H1 (cell line): ENCODE measurements around the gene PELI2. TPM values are rescaled to one million over a fixed set of nuclear protein-coding genes. Genes with fewer than 3 reads are reported as not detected.

ENCODE experiments used
- CTCF ChIA-PET: fragments of 300-600 bp; sonication (Branson Sonifier 250); formaldehyde crosslinking; loops from one replicate; lab custom pipeline; 2021; ENCODE audit not compliant: partially characterized antibody; lab: Charles Lee
- POLR2A ChIA-PET: fragments of 300-600 bp; sonication (Branson Sonifier 250); formaldehyde crosslinking; loops from one replicate; lab custom pipeline; 2021; ENCODE audit warnings: inconsistent platforms; ENCODE audit not compliant: partially characterized antibody; lab: Charles Lee
- DNase-seq, 2 experiments: peaks; one replicate each; pipeline versions ENCODE4 v3.0.0 to v3.0.0-alpha.2; 2010 to 2022; ENCODE audit warnings: low spot score in 2 of 2, low read depth in 1 of 2, mixed read lengths in 1 of 2
- FAIRE-seq: peaks from 2 replicates; lab custom pipeline; 2011; peaks lifted over from hg19 to GRCh38; lab: Jason Lieb, UNC
- H2AFZ ChIP-seq: 2 replicates; pipeline ENCODE4 v1.8.1; 2012; ENCODE audit warnings: low read length, inconsistent platforms
- H2AK5ac ChIP-seq: 2 replicates; pipeline ENCODE4 v1.6.1; 2013; ENCODE audit warnings: low read depth, low read length
- H2BK120ac ChIP-seq: replicated peaks from 2 replicates; pipeline ENCODE3; 2013; ENCODE audit warnings: low read depth, low read length, inconsistent platforms
- H2BK12ac ChIP-seq: 2 replicates; pipeline ENCODE4 v1.6.1; 2013; ENCODE audit warnings: low read depth, low read length
- H2BK15ac ChIP-seq: 2 replicates; pipeline ENCODE4 v1.6.1; 2013; ENCODE audit warnings: low read length
- H2BK20ac ChIP-seq: 2 replicates; pipeline ENCODE4 v1.6.1; 2013; ENCODE audit warnings: low read length
- H2BK5ac ChIP-seq: 2 replicates; pipeline ENCODE4 v1.6.1; 2013; ENCODE audit warnings: low read depth, low read length
- H3K14ac ChIP-seq: 2 replicates; pipeline ENCODE4 v1.6.1; 2013; ENCODE audit warnings: inconsistent platforms; ENCODE audit not compliant: insufficient read length
- H3K18ac ChIP-seq: 2 replicates; pipeline ENCODE4 v1.6.1; 2013; ENCODE audit warnings: low read length; ENCODE audit errors: extremely low read depth
- H3K23ac ChIP-seq: 2 replicates; pipeline ENCODE4 v1.6.1; 2013; ENCODE audit warnings: inconsistent platforms; ENCODE audit not compliant: insufficient read length
- H3K23me2 ChIP-seq: 2 replicates; pipeline ENCODE4 v1.6.1; 2013; ENCODE audit warnings: low read depth, low read length
- H3K27ac ChIP-seq: 2 replicates; pipeline ENCODE4 v1.6.1; 2011; ENCODE audit warnings: low read depth, low read length, inconsistent platforms
- H3K27me3 ChIP-seq, 4 experiments: replicated peaks in 1 of 4; 1 replicate in 1 of 4; 2 replicates in 3 of 4; pipeline versions ENCODE4 v1.6.1 to v1.8.1; 2011 to 2013; ENCODE audit warnings: low read length in 3 of 4, mild to moderate bottlenecking in 3 of 4, inconsistent platforms in 2 of 4, mixed read lengths in 2 of 4, moderate library complexity in 1 of 4; ENCODE audit not compliant: control insufficient read depth in 3 of 4, insufficient read depth in 3 of 4; ENCODE audit errors: extremely low read depth in 1 of 4
- H3K36me3 ChIP-seq, 4 experiments: 2 replicates each; pipeline versions ENCODE4 v1.6.1 to v1.8.1; 2011 to 2013; ENCODE audit warnings: mild to moderate bottlenecking in 4 of 4, low read length in 3 of 4, moderate library complexity in 2 of 4, control low read depth in 1 of 4, inconsistent platforms in 1 of 4; ENCODE audit not compliant: insufficient read depth in 4 of 4, control insufficient read depth in 2 of 4
- H3K4ac ChIP-seq: replicated peaks from 2 replicates; pipeline ENCODE3; 2013; ENCODE audit warnings: low read length, low read depth, mixed read lengths, inconsistent platforms; ENCODE audit not compliant: insufficient read length
- H3K4me1 ChIP-seq, 4 experiments: replicated peaks in 1 of 4; 1 replicate in 1 of 4; 2 replicates in 3 of 4; pipeline versions ENCODE4 v1.6.1 to v1.8.1; 2011 to 2013; ENCODE audit warnings: low read length in 3 of 4, inconsistent platforms in 2 of 4, mixed read lengths in 1 of 4; ENCODE audit not compliant: insufficient read depth in 4 of 4, control insufficient read depth in 3 of 4
- H3K4me2 ChIP-seq, 2 experiments: 2 replicates each; pipeline versions ENCODE4 v1.6.1 to v1.8.1; 2011 to 2013; ENCODE audit warnings: low read depth in 2 of 2, low read length in 2 of 2, control low read depth in 1 of 2, inconsistent platforms in 1 of 2, mild to moderate bottlenecking in 1 of 2; ENCODE audit not compliant: insufficient read depth in 1 of 2
- H3K4me3 ChIP-seq, 4 experiments: fragments of 200-600, 300-600 bp in 1 of 4; sonication (generic), shearing (Covaris generic), sonication (Bioruptor Twin) in 1 of 4; 2 replicates each; pipeline versions ENCODE4 v1.5.1 to v1.8.1; 2011 to 2016; ENCODE audit warnings: low read length in 4 of 4, low read depth in 3 of 4, control low read depth in 2 of 4, inconsistent platforms in 2 of 4, mild to moderate bottlenecking in 2 of 4, mixed read lengths in 1 of 4, moderate library complexity in 1 of 4; ENCODE audit not compliant: insufficient read depth in 2 of 4; ENCODE audit errors: extremely low read depth in 1 of 4
- H3K56ac ChIP-seq: replicated peaks from 2 replicates; pipeline ENCODE3; 2013; ENCODE audit warnings: low read depth, mild to moderate bottlenecking, mixed read lengths, low read length, inconsistent platforms; ENCODE audit not compliant: insufficient read length
- H3K79me1 ChIP-seq: 2 replicates; pipeline ENCODE4 v1.6.1; 2013; ENCODE audit warnings: low read depth, low read length, control low read depth
- H3K79me2 ChIP-seq, 2 experiments: 2 replicates each; pipeline versions ENCODE4 v1.6.1 to v1.8.1; 2012 to 2013; ENCODE audit warnings: low read length in 2 of 2, mild to moderate bottlenecking in 2 of 2, inconsistent platforms in 1 of 2; ENCODE audit not compliant: insufficient read depth in 2 of 2, control insufficient read depth in 1 of 2
- H3K9ac ChIP-seq, 4 experiments: replicated peaks in 1 of 4; 1 replicate in 1 of 4; 2 replicates in 3 of 4; pipeline versions ENCODE4 v1.6.1 to v1.8.1; 2011 to 2013; ENCODE audit warnings: low read depth in 3 of 4, low read length in 3 of 4, control low read depth in 2 of 4, mild to moderate bottlenecking in 2 of 4, moderate library complexity in 2 of 4, inconsistent platforms in 1 of 4; ENCODE audit errors: extremely low read depth in 1 of 4
- H3K9me3 ChIP-seq, 2 experiments: 2 replicates each; pipeline versions ENCODE4 v1.6.1 to v1.8.1; 2012 to 2013; ENCODE audit warnings: mild to moderate bottlenecking in 2 of 2, moderate library complexity in 2 of 2, control low read depth in 1 of 2, inconsistent platforms in 1 of 2, low read depth in 1 of 2, low read length in 1 of 2, mixed read lengths in 1 of 2; ENCODE audit not compliant: insufficient read depth in 2 of 2
- H4K20me1 ChIP-seq, 2 experiments: replicated peaks in 1 of 2; 2 replicates each; pipeline versions ENCODE3 to v1.8.1; 2011 to 2013; ENCODE audit warnings: inconsistent platforms in 2 of 2, low read length in 2 of 2, mild to moderate bottlenecking in 1 of 2; ENCODE audit not compliant: insufficient read depth in 2 of 2, control insufficient read depth in 1 of 2
- H4K5ac ChIP-seq: 2 replicates; pipeline ENCODE4 v1.6.1; 2013; ENCODE audit warnings: low read length, low read depth, mixed read lengths, inconsistent platforms; ENCODE audit not compliant: insufficient read length
- H4K8ac ChIP-seq: 2 replicates; pipeline ENCODE4 v1.8.0; 2013; ENCODE audit warnings: mild to moderate bottlenecking, moderate library complexity, low read length, inconsistent platforms; ENCODE audit not compliant: insufficient read depth; ENCODE audit errors: extremely low read depth
- H4K91ac ChIP-seq: replicated peaks from 2 replicates; pipeline ENCODE3; 2013; ENCODE audit warnings: low read length, mixed read lengths, inconsistent platforms; ENCODE audit not compliant: insufficient read length
- BACH1 ChIP-seq: IDR thresholded peaks from 2 replicates; pipeline ENCODE4 v1.6.1; 2012; ENCODE audit warnings: low read length, improper control_type of control experiment
- BRCA1 ChIP-seq: IDR thresholded peaks from 2 replicates; pipeline ENCODE4 v1.6.1; 2012; ENCODE audit warnings: low read depth, low read length, improper control_type of control experiment
- CBX5 ChIP-seq: fragments of 300-800, 300-1000 bp; sonication (generic); IDR thresholded peaks from 2 replicates; pipeline ENCODE4 v1.7.1; 2016; ENCODE audit warnings: antibody characterized with exemption, low read length, low read depth
- EGR1 ChIP-seq: IDR thresholded peaks from 2 replicates; pipeline ENCODE4 v1.6.1; 2011; ENCODE audit warnings: low read depth, low read length, borderline replicate concordance
- FOSL1 ChIP-seq: IDR thresholded peaks from 2 replicates; pipeline ENCODE4 v1.6.1; 2011; ENCODE audit warnings: mild to moderate bottlenecking, low read depth, low read length, moderate library complexity; ENCODE audit not compliant: insufficient read depth
- JUND ChIP-seq: IDR thresholded peaks from 2 replicates; pipeline ENCODE4 v1.6.1; 2011; ENCODE audit warnings: mild to moderate bottlenecking, improper control_type of control experiment, low read length
- MAX ChIP-seq: IDR thresholded peaks from 2 replicates; pipeline ENCODE4 v1.6.1; 2012; ENCODE audit warnings: inconsistent platforms
- PHF8 ChIP-seq: fragments of 200-600 bp; sonication (generic); conservative IDR thresholded peaks from 2 replicates; pipeline ENCODE4 v1.7.1; 2012; ENCODE audit warnings: low read depth, mild to moderate bottlenecking, inconsistent platforms, low read length, moderate library complexity
- POLR2AphosphoS5 ChIP-seq: IDR thresholded peaks from 2 replicates; pipeline ENCODE4 v1.6.1; 2011; ENCODE audit warnings: low read depth, low read length
- RBBP5 ChIP-seq: IDR thresholded peaks from 2 replicates; pipeline ENCODE4 v1.7.1; 2012; ENCODE audit warnings: low read depth, mild to moderate bottlenecking, inconsistent platforms, low read length, moderate library complexity, borderline replicate concordance
- SIRT6 ChIP-seq: IDR thresholded peaks from one replicate; pipeline ENCODE4 v1.7.1; 2012; ENCODE audit warnings: low read length, inconsistent platforms
- SP2 ChIP-seq: IDR thresholded peaks from 2 replicates; pipeline ENCODE4 v1.6.1; 2012; ENCODE audit warnings: mild to moderate bottlenecking, low read length, inconsistent platforms
- SP4 ChIP-seq: IDR thresholded peaks from 2 replicates; pipeline ENCODE4 v1.6.1; 2012; ENCODE audit warnings: low read length, inconsistent platforms
- TAF1 ChIP-seq: IDR thresholded peaks from 2 replicates; pipeline ENCODE4 v1.6.1; 2011; ENCODE audit warnings: mild to moderate bottlenecking, low read depth, low read length
- TAF7 ChIP-seq: optimal IDR thresholded peaks from 2 replicates; pipeline ENCODE3; 2011; ENCODE audit warnings: low read depth, mild to moderate bottlenecking, inconsistent platforms, low read length, moderate library complexity, borderline replicate concordance
- YY1 ChIP-seq: IDR thresholded peaks from 2 replicates; pipeline ENCODE4 v1.6.1; 2011; ENCODE audit warnings: low read depth, mild to moderate bottlenecking, low read length
- WGBS, 2 experiments: shearing (Covaris generic) in 1 of 2; methylation state at CpG; one replicate each; pipeline versions ENCODE4 v1.1.6 to v1.1.7; 2013 to 2015; ENCODE audit warnings: low lambda C conversion rate in 2 of 2, mixed read lengths in 2 of 2, inconsistent platforms in 1 of 2, low coverage in 1 of 2, missing lambda C conversion rate in 1 of 2; ENCODE audit not compliant: insufficient replicate concordance in 2 of 2, insufficient coverage in 1 of 2, insufficient read length in 1 of 2; ENCODE audit errors: extremely low coverage in 1 of 2, missing lambda C conversion rate in 1 of 2; 5-methylcytosine and 5-hydroxymethylcytosine counted together
- polyA plus RNA-seq, 7 experiments: library from polyadenylated mRNA; depleted of rRNA in 3 of 7; stranded (reverse) in 5 of 7; unstranded in 2 of 7; fragments of >200 nt in 5 of 7; fragments of 200-250 nt in 2 of 7; gene quantifications; 1 replicate in 5 of 7; 2 replicates in 1 of 7; 4 replicates in 1 of 7; pipeline versions ENCODE4 v1.2.1 to v1.2.3, GENCODE V29; 2011 to 2013; ENCODE audit warnings: missing spikeins in 2 of 7, mixed read lengths in 2 of 7
- total RNA-seq: library from RNA; stranded (reverse); fragmentation: NEBNext Ultra II Directional; extraction: Animal tissue kit (Norgen Biotek cat#: 25700); gene quantifications from 2 replicates; pipeline ENCODE4 v1.2.1, GENCODE V29; 2021

Gene PELI2
- total and polyA plus RNA-seq, 2 of the 8 experiments (the other 6 are each of a cell fraction or from before 2014, with no cell fraction given): 14.6 to 25.7 TPM

GRCh38 chr14:56126637-56126913, 8.4 kb downstream of the PELI2 start:
- ChIA-PET CTCF (no interaction called here), POLR2A (interaction anchor here (0.7 to 5.3 kb wide), 2 partner anchors 8 to 421 kb away, joined by 3 to 20 read pairs; partner anchors contain the start of gene PELI2)
- Histone ChIP-seq H3K9me3 (no peaks in the 10 kb centered on the region), H3K4me2 (no peak overlapping the region), H2BK120ac (no peak overlapping the region), H2AK5ac (no peak overlapping the region), H3K79me2 (peaks cover 13 to 98% of the 10 kb centered on the region in 2 experiments), H3K56ac (no peak overlapping the region), H2AFZ (no peak overlapping the region), H4K8ac (no peak overlapping the region), H3K9ac (no peak overlapping the region), H3K14ac (no peak overlapping the region), H3K23me2 (peaks cover 2% of the 10 kb centered on the region; the same call in 1 of the 2 replicates), H2BK15ac (no peak overlapping the region), H3K79me1 (peaks cover 6% of the 10 kb centered on the region), H3K4me3 (no peak overlapping the region), H3K18ac (no peak overlapping the region), H2BK20ac (no peak overlapping the region), H3K4ac (no peak overlapping the region), H4K5ac (no peak overlapping the region), H3K4me1 (peaks cover 8 to 29% (median 22%) of the 10 kb centered on the region in 4 experiments), H3K27me3 (peaks cover 0 to under 1% (median 0%) of the 10 kb centered on the region in 4 experiments; a peak in 2 of 7 replicates), H2BK12ac (no peak overlapping the region), H3K36me3 (no peaks in the 10 kb centered on the region), H4K91ac (no peak overlapping the region), H4K20me1 (peaks cover 2 to 13% of the 10 kb centered on the region in 2 experiments), H3K23ac (no peak overlapping the region), H2BK5ac (no peak overlapping the region), H3K27ac (no peak overlapping the region)
- DNase-seq (no peak), FAIRE-seq (no peak)
- TF ChIP-seq JUND (no peak), BRCA1 (no peak), FOSL1 (no peak), YY1 (no peak), SP2 (no peak), RBBP5 (no peak), MAX (no peak), EGR1 (no peak), SIRT6 (no peak), POLR2AphosphoS5 (no peak), TAF7 (no peak), BACH1 (no peak), TAF1 (no peak), PHF8 (no peak), CBX5 (no peak), SP4 (no peak)
- 88% methylated on average over 2 of the region's 2 CpGs; no CpG with 5 or more reads in 1 of the 2 experiments for WGBS, 2 experiments
